ENCODE results near the gene FER.

DNA sequence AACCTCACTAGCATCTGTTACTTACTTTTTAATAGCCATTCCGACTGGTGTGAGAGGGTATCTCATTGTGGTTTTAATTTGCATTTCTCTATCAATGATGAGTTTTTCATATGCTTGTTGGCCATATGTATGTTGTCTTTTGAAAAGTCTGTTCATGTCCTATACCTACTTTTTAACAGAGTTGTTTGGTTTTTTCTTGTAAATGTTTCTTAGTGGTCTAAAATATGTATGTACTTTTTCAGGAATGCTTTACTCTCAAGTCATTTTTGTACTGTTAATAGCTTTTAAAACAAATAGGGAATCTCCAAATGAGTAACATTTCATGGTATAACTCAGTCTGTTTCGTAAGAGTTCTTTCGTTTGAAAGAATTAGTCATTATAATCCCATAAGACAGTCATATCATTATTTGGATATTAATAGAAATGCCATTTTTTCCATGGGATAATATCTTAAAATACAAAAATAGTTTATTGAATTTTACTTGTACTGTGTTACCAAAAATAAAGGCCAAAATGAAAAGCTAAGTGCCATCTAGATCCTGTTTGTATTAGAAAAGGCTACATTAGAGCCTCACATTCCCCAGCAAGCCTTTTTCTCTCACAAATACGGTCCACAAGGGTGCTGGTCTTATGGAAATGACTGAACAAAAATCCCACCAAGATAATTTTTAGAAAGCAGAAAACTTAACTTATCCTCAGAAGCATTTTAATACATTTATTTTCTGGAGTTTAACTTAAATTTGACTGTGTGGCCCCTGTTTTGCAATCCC, 414.4 kb downstream of the FER start:
- TF ChIP-seq, protein P1, sequence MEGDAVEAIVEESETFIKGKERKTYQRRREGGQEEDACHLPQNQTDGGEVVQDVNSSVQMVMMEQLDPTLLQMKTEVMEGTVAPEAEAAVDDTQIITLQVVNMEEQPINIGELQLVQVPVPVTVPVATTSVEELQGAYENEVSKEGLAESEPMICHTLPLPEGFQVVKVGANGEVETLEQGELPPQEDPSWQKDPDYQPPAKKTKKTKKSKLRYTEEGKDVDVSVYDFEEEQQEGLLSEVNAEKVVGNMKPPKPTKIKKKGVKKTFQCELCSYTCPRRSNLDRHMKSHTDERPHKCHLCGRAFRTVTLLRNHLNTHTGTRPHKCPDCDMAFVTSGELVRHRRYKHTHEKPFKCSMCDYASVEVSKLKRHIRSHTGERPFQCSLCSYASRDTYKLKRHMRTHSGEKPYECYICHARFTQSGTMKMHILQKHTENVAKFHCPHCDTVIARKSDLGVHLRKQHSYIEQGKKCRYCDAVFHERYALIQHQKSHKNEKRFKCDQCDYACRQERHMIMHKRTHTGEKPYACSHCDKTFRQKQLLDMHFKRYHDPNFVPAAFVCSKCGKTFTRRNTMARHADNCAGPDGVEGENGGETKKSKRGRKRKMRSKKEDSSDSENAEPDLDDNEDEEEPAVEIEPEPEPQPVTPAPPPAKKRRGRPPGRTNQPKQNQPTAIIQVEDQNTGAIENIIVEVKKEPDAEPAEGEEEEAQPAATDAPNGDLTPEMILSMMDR (IDR thresholded peaks at IDR 0.05): no peak
- TF ChIP-seq POLR2A (IDR thresholded peaks at IDR 0.05): no peak
